Upper lobe of right lung (tissue), 1 donor: ENCODE data around the gene ZNF385D. TPM values are rescaled to one million over a fixed set of nuclear protein-coding genes. Genes with fewer than 3 reads are reported as not detected.

Experiments used
- ATAC-seq: fragments of 200-7000 bp; cut with Tn5 transposase; one replicate; pipeline ENCODE4 v1.9.1; 2020; ENCODE audit warnings: mild to moderate bottlenecking, moderate library complexity
- DNase-seq: peaks from one replicate; pipeline ENCODE4 v3.0.0-alpha.2; 2020
- H3K27ac ChIP-seq: fragments of 200-600 bp; one replicate; pipeline ENCODE4 v1.8.0; 2022
- H3K27me3 ChIP-seq: fragments of 200-600 bp; one replicate; pipeline ENCODE4 v1.8.0; 2022; ENCODE audit warnings: mild to moderate bottlenecking
- H3K36me3 ChIP-seq: fragments of 200-600 bp; one replicate; pipeline ENCODE4 v1.8.0; 2022
- H3K4me1 ChIP-seq: fragments of 200-600 bp; one replicate; pipeline ENCODE4 v1.8.0; 2022
- H3K4me3 ChIP-seq: fragments of 200-600 bp; one replicate; pipeline ENCODE4 v1.8.0; 2022; ENCODE audit warnings: mild to moderate bottlenecking
- H3K9me3 ChIP-seq: fragments of 200-600 bp; one replicate; pipeline ENCODE4 v1.8.0; 2022
- CTCF ChIP-seq: fragments of 200-600 bp; IDR thresholded peaks from one replicate; pipeline ENCODE4 v1.8.0; 2022; ENCODE audit warnings: antibody characterized with exemption
- intact Hi-C: fragments of 100-400 bp; cut with DNase I; formaldehyde crosslinking; loops from one replicate; pipeline ENCODE4 v1.11.0; 2022
- total RNA-seq: library from RNA; stranded (reverse); fragmentation: NEBNext Ultra II Directional; extraction: Animal tissue kit (Norgen Biotek cat#: 25700); gene quantifications from one replicate; pipeline ENCODE4 v1.2.1, GENCODE V29; 2021
- donor health status: DM: no; HTN: yes; CAD: no; lungs with severe emphysema.

ZNF385D gene
- total RNA-seq, 1 donor from 2014 or later: 9.4 TPM

DNA sequence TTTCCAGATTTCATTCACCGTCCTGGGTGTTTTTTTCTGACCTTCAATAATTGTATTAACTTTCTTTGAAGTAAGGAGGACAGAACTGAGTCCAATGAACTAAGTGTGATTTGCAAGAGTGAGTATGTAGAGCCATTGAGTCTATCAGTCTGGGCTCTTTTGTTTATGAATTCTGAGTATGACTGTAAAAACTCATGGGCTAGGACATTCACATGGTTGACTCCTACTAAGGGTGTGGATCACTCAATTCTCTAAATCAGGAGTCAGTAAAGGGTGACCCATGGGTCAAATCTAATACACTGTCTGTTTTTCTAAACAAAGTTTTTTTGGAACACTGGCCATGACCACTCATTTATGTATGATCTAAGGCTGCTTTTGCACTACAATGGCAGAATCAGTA lies 269.0 kb downstream of the ZNF385D start:
- DNase-seq: no peak
- intact Hi-C loops: no loop called here
- ATAC-seq: no peak
- Histone ChIP-seq H3K36me3 (no peaks in the 10 kb centered on the region), H3K4me3 (no peak overlapping the region), H3K9me3 (no peaks in the 10 kb centered on the region), H3K27ac (no peak overlapping the region), H3K27me3 (no peaks in the 10 kb centered on the region), H3K4me1 (no peaks in the 10 kb centered on the region)
- TF ChIP-seq CTCF: no peak

DNA sequence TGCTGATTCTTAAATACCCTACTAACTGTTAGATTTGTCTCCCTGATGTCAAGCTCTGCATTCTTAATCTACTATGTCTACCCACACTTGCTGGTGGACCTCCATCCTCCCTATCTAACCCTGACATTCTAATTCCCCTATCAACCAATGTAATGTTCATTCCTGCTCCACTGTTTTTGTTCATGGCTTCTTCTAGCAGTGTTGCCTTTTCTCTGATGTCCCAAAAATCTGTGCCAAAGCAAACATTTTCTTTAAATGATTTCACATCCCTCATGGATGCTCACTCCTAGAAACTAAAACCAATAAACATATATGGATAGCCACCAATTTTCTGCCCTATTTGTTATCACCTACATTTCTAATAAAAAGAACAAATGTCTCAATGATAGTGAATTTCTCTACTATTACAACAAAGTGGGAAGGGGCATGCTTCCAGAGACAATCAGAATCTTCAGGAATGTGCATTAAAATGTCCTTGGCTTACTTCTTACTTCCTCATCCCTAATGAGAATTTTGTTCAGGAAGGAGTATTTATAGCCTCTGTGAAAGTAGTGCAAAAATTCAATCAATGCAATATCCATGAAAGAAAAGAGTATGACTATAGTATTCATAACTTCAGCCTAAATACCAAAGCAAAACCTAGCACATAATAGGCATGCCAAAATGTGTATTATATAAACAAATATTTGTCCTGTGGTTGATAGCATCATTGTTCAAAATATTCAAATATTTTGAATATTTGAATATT lies 273.3 kb downstream of the ZNF385D start:
- Histone ChIP-seq H3K9me3 (no peaks in the 10 kb centered on the region), H3K4me3 (no peak overlapping the region), H3K36me3 (no peaks in the 10 kb centered on the region), H3K4me1 (no peaks in the 10 kb centered on the region), H3K27me3 (no peaks in the 10 kb centered on the region), H3K27ac (no peak overlapping the region)
- no peak for DNase-seq
- TF ChIP-seq CTCF: no peak
- intact Hi-C loops: no loop called here
- ATAC-seq: no peak

GRCh38 chr3:21466476-21466875 lies 284.5 kb downstream of the ZNF385D start:
- no peak for DNase-seq
- no peaks in the 10 kb centered on the region for H3K9me3 ChIP-seq
- intact Hi-C loops: no loop called here
- H3K4me3 ChIP-seq: no peak overlapping the region
- H3K27me3 ChIP-seq: no peaks in the 10 kb centered on the region
- ATAC-seq: no peak
- H3K4me1 ChIP-seq: no peaks in the 10 kb centered on the region
- no peaks in the 10 kb centered on the region for H3K36me3 ChIP-seq
- TF ChIP-seq CTCF: no peak
- no peak overlapping the region for H3K27ac ChIP-seq

DNA sequence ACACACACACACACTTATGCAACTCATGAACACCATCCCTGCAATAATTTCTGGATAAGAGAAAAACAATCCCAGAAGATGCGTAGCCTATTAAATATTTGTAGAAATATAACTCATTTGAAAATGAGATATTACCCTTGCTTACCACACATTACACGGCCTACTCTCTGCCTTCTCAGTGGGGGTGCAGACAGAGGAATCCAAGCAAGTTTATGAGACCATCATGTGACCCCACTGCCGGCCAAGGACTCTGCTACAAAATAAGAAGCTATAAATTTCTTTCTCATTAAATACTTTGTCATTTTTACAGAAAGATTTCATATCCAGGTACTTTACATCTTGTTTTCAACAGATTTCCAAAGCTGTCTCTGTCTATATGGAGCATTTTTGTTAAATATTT lies 286.3 kb downstream of the ZNF385D start:
- H3K9me3 ChIP-seq: no peaks in the 10 kb centered on the region
- H3K4me3 ChIP-seq: no peak overlapping the region
- DNase-seq (no peak), ATAC-seq (no peak)
- H3K27ac ChIP-seq: no peak overlapping the region
- H3K27me3 ChIP-seq: no peaks in the 10 kb centered on the region
- no peak for TF ChIP-seq CTCF
- no peaks in the 10 kb centered on the region for H3K4me1 ChIP-seq
- H3K36me3 ChIP-seq: no peaks in the 10 kb centered on the region
- intact Hi-C loops: no loop called here

- H3K27ac ChIP-seq: no peak overlapping the region
- no peak for TF ChIP-seq CTCF
- intact Hi-C loops: no loop called here
- H3K36me3 ChIP-seq: no peaks in the 10 kb centered on the region
- no peak for DNase-seq
- H3K4me1 ChIP-seq: no peaks in the 10 kb centered on the region
- no peak for ATAC-seq
- H3K4me3 ChIP-seq: no peak overlapping the region
- no peaks in the 10 kb centered on the region for H3K27me3 ChIP-seq
- no peaks in the 10 kb centered on the region for H3K9me3 ChIP-seq
These were observed 287.7 kb downstream of the ZNF385D start for GRCh38 chr3:21463319-21463718.

DNA sequence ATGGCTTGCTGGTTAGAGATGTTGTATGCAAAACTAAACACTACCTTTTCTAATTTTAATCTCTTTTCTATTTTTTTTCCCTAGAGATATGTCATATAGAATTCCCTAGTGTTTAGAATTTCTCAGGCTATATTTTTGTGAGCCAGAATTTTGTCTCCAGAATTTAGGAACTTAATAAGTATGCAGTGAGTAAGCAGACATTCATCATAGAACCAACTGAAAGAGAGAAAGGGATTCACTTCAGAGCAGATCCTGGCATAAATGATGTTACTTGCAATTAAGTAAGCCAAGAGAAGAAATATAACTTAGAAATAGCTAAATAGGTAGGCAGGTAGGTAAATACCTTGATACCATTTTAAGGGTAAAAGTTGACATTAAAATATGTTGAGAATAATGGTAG lies 288.9 kb downstream of the ZNF385D start:
- intact Hi-C loops: no loop called here
- Histone ChIP-seq H3K4me1 (no peaks in the 10 kb centered on the region), H3K36me3 (no peaks in the 10 kb centered on the region), H3K27me3 (no peaks in the 10 kb centered on the region), H3K9me3 (no peaks in the 10 kb centered on the region), H3K4me3 (no peak overlapping the region), H3K27ac (no peak overlapping the region)
- no peak for TF ChIP-seq CTCF
- ATAC-seq (no peak), DNase-seq (no peak)
